ENCODE data around the gene SSUH2. TPM values are rescaled to one million over a fixed set of nuclear protein-coding genes. Genes with fewer than 3 reads are reported as not detected.

SSUH2 gene
- total and polyA plus RNA-seq, 4 donors, result 0.17 to 2.1 (median 0.24) TPM

DNA sequence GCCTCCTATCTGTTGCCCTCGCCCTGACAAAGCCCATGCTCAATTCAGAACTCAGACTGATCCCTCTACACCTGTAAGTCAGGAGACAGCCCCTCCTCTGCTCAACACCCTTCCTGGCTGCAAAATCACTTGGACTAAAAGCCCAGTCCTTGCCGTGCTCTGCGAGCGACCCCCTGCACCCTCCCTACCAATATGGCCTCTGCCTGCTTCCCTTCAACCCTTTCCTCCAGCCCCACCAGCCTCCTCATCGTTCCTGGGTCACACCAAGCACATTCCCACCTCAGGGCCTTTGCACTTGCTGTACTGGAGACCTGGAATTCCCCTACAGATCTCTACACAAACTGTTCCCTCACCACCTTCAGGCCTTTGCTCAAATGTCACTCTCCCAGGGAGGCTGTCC is 5.2 kb upstream of the SSUH2 start:
- WGBS, result 85% methylated on average over 5 of the region's 5 CpGs
- no peaks in the 10 kb centered on the region for H3K4me1 ChIP-seq (ENCODE audit: control insufficient read depth in 4 of 4, insufficient read depth in 4 of 4, low read length in 3 of 4)
- TF ChIP-seq RAD21 (IDR thresholded peaks at IDR 0.05) (no peak), YY1 (IDR thresholded peaks at IDR 0.05) (no peak), GABPA (IDR thresholded peaks at IDR 0.05 in 1 of 2, conservative IDR thresholded peaks at IDR 0.05 in 1 of 2) (no peak), JUND (IDR thresholded peaks at IDR 0.05) (no peak), EGR1 (IDR thresholded peaks at IDR 0.05; ENCODE audit: low read depth in 2 of 2) (no peak)
- TF ChIP-seq, protein P1, sequence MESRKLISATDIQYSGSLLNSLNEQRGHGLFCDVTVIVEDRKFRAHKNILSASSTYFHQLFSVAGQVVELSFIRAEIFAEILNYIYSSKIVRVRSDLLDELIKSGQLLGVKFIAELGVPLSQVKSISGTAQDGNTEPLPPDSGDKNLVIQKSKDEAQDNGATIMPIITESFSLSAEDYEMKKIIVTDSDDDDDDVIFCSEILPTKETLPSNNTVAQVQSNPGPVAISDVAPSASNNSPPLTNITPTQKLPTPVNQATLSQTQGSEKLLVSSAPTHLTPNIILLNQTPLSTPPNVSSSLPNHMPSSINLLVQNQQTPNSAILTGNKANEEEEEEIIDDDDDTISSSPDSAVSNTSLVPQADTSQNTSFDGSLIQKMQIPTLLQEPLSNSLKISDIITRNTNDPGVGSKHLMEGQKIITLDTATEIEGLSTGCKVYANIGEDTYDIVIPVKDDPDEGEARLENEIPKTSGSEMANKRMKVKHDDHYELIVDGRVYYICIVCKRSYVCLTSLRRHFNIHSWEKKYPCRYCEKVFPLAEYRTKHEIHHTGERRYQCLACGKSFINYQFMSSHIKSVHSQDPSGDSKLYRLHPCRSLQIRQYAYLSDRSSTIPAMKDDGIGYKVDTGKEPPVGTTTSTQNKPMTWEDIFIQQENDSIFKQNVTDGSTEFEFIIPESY (IDR thresholded peaks at IDR 0.05), result no peak
- no peak for DNase-seq (ENCODE audit: low spot score)
- H3K4me3 ChIP-seq (ENCODE audit: low read depth in 1 of 3, low read length in 3 of 3), result no peak overlapping the region
- no peak overlapping the region for H3K9ac ChIP-seq (ENCODE audit: low read depth in 1 of 2, low read length in 2 of 2)
- H3K36me3 ChIP-seq (ENCODE audit: control insufficient read depth in 4 of 4, insufficient read depth in 3 of 4, low read depth in 1 of 4, low read length in 3 of 4), result no peaks in the 10 kb centered on the region
- H3K27me3 ChIP-seq (ENCODE audit: control insufficient read depth in 4 of 4, insufficient read depth in 4 of 4, low read length in 3 of 4), result peaks cover 0 to 6% (median 0%) of the 10 kb centered on the region in 4 donors
- no peak overlapping the region for H3K27ac ChIP-seq (ENCODE audit: low read depth in 1 of 2, low read length in 2 of 2)
- no peaks in the 10 kb centered on the region for H3K9me3 ChIP-seq (ENCODE audit: control insufficient read depth in 4 of 4, low read length in 3 of 4)

DNA sequence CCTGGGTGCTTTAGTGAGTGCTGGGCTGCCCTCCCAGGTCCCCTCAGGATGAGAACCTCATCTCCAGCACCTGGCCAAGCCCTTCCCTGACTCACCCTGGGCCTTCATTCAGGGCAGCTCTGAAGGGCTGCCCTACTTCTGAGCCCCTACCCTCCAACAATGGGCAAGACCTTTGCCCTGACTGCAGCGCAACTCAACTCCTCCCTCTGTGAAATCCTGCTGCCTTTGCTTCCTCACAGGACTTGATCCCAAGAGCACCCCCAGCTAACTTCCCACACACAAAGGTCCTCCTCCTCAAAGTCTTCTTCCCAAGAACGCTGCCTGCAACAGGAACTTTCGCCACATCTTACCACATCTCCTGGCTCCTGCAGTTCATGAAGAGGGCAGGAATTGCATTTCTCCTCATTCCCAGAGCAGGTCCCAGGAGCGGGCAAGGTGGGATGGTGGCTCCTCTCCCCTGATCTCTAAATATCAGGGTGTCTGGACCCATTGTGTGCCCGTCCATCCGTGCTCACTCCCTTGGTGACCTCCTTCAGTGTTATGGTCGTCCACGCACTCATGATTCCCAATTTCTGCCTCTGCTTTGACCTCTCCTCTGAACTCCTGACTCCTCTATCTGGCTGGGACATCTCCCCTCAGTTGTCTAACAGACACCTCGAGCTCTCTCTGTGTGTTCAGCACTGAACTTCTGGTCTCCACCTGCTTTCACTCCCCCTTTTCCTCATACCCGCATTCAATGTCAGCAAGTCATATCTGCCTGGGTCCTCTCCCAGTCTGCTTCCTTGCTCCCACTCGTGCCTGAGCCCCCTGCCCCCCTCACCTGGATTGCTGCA is 4.5 kb upstream of the SSUH2 start:
- DNase-seq (ENCODE audit: low spot score), result no peak
- no peaks in the 10 kb centered on the region for H3K9me3 ChIP-seq (ENCODE audit: control insufficient read depth in 4 of 4, low read length in 3 of 4)
- TF ChIP-seq, protein P2, sequence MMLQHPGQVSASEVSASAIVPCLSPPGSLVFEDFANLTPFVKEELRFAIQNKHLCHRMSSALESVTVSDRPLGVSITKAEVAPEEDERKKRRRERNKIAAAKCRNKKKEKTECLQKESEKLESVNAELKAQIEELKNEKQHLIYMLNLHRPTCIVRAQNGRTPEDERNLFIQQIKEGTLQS (IDR thresholded peaks at IDR 0.05), result no peak
- TF ChIP-seq YY1 (IDR thresholded peaks at IDR 0.05), result no peak
- TF ChIP-seq, protein P3, sequence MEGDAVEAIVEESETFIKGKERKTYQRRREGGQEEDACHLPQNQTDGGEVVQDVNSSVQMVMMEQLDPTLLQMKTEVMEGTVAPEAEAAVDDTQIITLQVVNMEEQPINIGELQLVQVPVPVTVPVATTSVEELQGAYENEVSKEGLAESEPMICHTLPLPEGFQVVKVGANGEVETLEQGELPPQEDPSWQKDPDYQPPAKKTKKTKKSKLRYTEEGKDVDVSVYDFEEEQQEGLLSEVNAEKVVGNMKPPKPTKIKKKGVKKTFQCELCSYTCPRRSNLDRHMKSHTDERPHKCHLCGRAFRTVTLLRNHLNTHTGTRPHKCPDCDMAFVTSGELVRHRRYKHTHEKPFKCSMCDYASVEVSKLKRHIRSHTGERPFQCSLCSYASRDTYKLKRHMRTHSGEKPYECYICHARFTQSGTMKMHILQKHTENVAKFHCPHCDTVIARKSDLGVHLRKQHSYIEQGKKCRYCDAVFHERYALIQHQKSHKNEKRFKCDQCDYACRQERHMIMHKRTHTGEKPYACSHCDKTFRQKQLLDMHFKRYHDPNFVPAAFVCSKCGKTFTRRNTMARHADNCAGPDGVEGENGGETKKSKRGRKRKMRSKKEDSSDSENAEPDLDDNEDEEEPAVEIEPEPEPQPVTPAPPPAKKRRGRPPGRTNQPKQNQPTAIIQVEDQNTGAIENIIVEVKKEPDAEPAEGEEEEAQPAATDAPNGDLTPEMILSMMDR (IDR thresholded peaks at IDR 0.05; ENCODE audit: low read depth, low read length, missing input control), result no peak
- no peak for TF ChIP-seq RAD21 (IDR thresholded peaks at IDR 0.05)
- TF ChIP-seq FOXA2 (IDR thresholded peaks at IDR 0.05), result no peak
- TF ChIP-seq, protein P4, sequence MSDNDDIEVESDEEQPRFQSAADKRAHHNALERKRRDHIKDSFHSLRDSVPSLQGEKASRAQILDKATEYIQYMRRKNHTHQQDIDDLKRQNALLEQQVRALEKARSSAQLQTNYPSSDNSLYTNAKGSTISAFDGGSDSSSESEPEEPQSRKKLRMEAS (IDR thresholded peaks at IDR 0.05), result no peak
- TF ChIP-seq, protein P5, sequence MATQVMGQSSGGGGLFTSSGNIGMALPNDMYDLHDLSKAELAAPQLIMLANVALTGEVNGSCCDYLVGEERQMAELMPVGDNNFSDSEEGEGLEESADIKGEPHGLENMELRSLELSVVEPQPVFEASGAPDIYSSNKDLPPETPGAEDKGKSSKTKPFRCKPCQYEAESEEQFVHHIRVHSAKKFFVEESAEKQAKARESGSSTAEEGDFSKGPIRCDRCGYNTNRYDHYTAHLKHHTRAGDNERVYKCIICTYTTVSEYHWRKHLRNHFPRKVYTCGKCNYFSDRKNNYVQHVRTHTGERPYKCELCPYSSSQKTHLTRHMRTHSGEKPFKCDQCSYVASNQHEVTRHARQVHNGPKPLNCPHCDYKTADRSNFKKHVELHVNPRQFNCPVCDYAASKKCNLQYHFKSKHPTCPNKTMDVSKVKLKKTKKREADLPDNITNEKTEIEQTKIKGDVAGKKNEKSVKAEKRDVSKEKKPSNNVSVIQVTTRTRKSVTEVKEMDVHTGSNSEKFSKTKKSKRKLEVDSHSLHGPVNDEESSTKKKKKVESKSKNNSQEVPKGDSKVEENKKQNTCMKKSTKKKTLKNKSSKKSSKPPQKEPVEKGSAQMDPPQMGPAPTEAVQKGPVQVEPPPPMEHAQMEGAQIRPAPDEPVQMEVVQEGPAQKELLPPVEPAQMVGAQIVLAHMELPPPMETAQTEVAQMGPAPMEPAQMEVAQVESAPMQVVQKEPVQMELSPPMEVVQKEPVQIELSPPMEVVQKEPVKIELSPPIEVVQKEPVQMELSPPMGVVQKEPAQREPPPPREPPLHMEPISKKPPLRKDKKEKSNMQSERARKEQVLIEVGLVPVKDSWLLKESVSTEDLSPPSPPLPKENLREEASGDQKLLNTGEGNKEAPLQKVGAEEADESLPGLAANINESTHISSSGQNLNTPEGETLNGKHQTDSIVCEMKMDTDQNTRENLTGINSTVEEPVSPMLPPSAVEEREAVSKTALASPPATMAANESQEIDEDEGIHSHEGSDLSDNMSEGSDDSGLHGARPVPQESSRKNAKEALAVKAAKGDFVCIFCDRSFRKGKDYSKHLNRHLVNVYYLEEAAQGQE (IDR thresholded peaks at IDR 0.05), result no peak
- no peak for TF ChIP-seq FOXA1 (IDR thresholded peaks at IDR 0.05)
- TF ChIP-seq RXRA (IDR thresholded peaks at IDR 0.05), result no peak
- TF ChIP-seq SP1 (IDR thresholded peaks at IDR 0.05), result no peak
- TF ChIP-seq HNF4G (IDR thresholded peaks at IDR 0.05), result no peak
- H3K27me3 ChIP-seq (ENCODE audit: control insufficient read depth in 4 of 4, insufficient read depth in 4 of 4, low read length in 3 of 4), result peaks cover 0 to 6% (median 0%) of the 10 kb centered on the region in 4 donors
- H3K36me3 ChIP-seq (ENCODE audit: control insufficient read depth in 4 of 4, insufficient read depth in 3 of 4, low read depth in 1 of 4, low read length in 3 of 4), result no peaks in the 10 kb centered on the region
- no peak overlapping the region for H3K4me3 ChIP-seq (ENCODE audit: low read depth in 1 of 3, low read length in 3 of 3)
- WGBS, result 85% methylated on average over 11 of the region's 11 CpGs
- H3K9ac ChIP-seq (ENCODE audit: low read depth in 1 of 2, low read length in 2 of 2), result no peak overlapping the region
- H3K27ac ChIP-seq (ENCODE audit: low read depth in 1 of 2, low read length in 2 of 2), result no peak overlapping the region
- no peaks in the 10 kb centered on the region for H3K4me1 ChIP-seq (ENCODE audit: control insufficient read depth in 4 of 4, insufficient read depth in 4 of 4, low read length in 3 of 4)
